Posterior cingulate gyrus (tissue), 11 donors: ENCODE measurements around the gene STMN3.

Source experiments
- DNase-seq, 10 donors: peaks; one replicate each; pipeline versions ENCODE4 v3.0.0 to v3.0.0-alpha.2; 2020 to 2021; ENCODE audit warnings: mixed read lengths in 3 of 10
- intact Hi-C: fragments of 100-400 bp; cut with DNase I; formaldehyde crosslinking; loops from one replicate; pipeline ENCODE4 v1.15.1; 2023

STMN3 gene

GRCh38 chr20:63595416-63596127 is 57.7 kb downstream of the STMN3 start:
- intact Hi-C loops: no loop called here
- peak in 2 of 10 donors; percentile 71 to 72 for DNase-seq

- peak in 1 of 10 donors; percentile 74 for DNase-seq
- intact Hi-C loops: no loop called here
Observed at GRCh38 chr20:63594043-63594561, 59.1 kb downstream of the STMN3 start.

GRCh38 chr20:63592661-63593060 is 60.6 kb downstream of the STMN3 start:
- DNase-seq: peak in 1 of 10 donors; percentile 73
- intact Hi-C loops: no loop called here

- intact Hi-C loops: no loop called here
- DNase-seq: peak in 1 of 10 donors; percentile 52
Observed at GRCh38 chr20:63591786-63592355, 61.4 kb downstream of the STMN3 start.

- DNase-seq: no peak
- intact Hi-C loops: no loop called here
Observed at GRCh38 chr20:63591147-63591533, 62.1 kb downstream of the STMN3 start.

- intact Hi-C loops: no loop called here
- peak in 1 of 10 donors; percentile 74 for DNase-seq
Observed at GRCh38 chr20:63590218-63591146, 62.7 kb downstream of the STMN3 start.
